GM23338 (cell line): ENCODE results near the gene ELMOD2. TPM values are rescaled to one million over a fixed set of nuclear protein-coding genes. Genes with fewer than 3 reads are reported as not detected.
A peak's percentile ranks its signal among the peaks of the same experiment; 100 is the strongest.

ENCODE experiments used
- ATAC-seq: fragments of 200-7000 bp; cut with Tn5 transposase; 3 replicates; pipeline ENCODE4 v1.9.1; 2020
- DNase-seq: peaks from one replicate; pipeline ENCODE4 v3.0.0-alpha.2; 2015; ENCODE audit warnings: low spot score
- H2AFZ ChIP-seq: fragments of 200-600 bp; sonication (generic); 2 replicates; pipeline ENCODE4 v1.8.0; 2016; ENCODE audit warnings: antibody characterized with exemption, mild to moderate bottlenecking, moderate library complexity
- H3F3A ChIP-seq: fragments of 200-600 bp; sonication (generic); replicated peaks from 2 replicates; pipeline ENCODE4 v1.8.0; 2017; ENCODE audit warnings: antibody characterized with exemption, mixed run types, low read depth
- H3K27ac ChIP-seq: fragments of 200-600 bp; sonication (generic); 2 replicates; pipeline ENCODE4 v1.6.1; 2016; ENCODE audit warnings: low read depth
- H3K27me3 ChIP-seq: fragments of 200-600 bp; sonication (generic); 2 replicates; pipeline ENCODE4 v1.8.0; 2016; ENCODE audit warnings: mild to moderate bottlenecking, mixed run types, moderate library complexity; ENCODE audit not compliant: insufficient read depth
- H3K36me3 ChIP-seq: fragments of 200-600 bp; sonication (generic); 2 replicates; pipeline ENCODE4 v1.8.0; 2016; ENCODE audit warnings: mild to moderate bottlenecking; ENCODE audit not compliant: insufficient read depth
- H3K4me1 ChIP-seq: fragments of 200-600 bp; sonication (generic); 2 replicates; pipeline ENCODE4 v1.8.0; 2016; ENCODE audit warnings: mild to moderate bottlenecking, moderate library complexity; ENCODE audit not compliant: insufficient read depth
- H3K4me2 ChIP-seq: fragments of 200-600 bp; sonication (generic); 2 replicates; pipeline ENCODE4 v1.7.1; 2017; ENCODE audit warnings: mixed run types
- H3K4me3 ChIP-seq: fragments of 200-600 bp; sonication (generic); 2 replicates; pipeline ENCODE4 v1.6.1; 2016; ENCODE audit warnings: mixed run types
- H3K79me2 ChIP-seq: fragments of 200-600 bp; sonication (generic); replicated peaks from 2 replicates; pipeline ENCODE4 v1.8.0; 2017; ENCODE audit warnings: mild to moderate bottlenecking; ENCODE audit not compliant: insufficient read depth
- H3K9me2 ChIP-seq: fragments of 200-600 bp; sonication (generic); 2 replicates; pipeline ENCODE4 v1.8.0; 2017; ENCODE audit not compliant: insufficient read depth
- H4K20me1 ChIP-seq: fragments of 200-600 bp; sonication (generic); replicated peaks from 2 replicates; pipeline ENCODE4 v1.8.0; 2017; ENCODE audit warnings: mild to moderate bottlenecking; ENCODE audit not compliant: insufficient read depth
- H3K27ac Mint-ChIP-seq: 2 replicates; pipeline ENCODE4 v1.8.0; 2020; ENCODE audit warnings: inconsistent platforms, mild to moderate bottlenecking, moderate library complexity, mixed read lengths
- H3K27me3 Mint-ChIP-seq: 3 replicates; pipeline ENCODE4 v1.8.0; 2022; ENCODE audit warnings: low read depth, mild to moderate bottlenecking, moderate library complexity, mixed read lengths, inconsistent platforms; ENCODE audit not compliant: insufficient read depth, poor library complexity
- H3K36me3 Mint-ChIP-seq: 3 replicates; pipeline ENCODE4 v1.8.0; 2021; ENCODE audit warnings: low read depth, mild to moderate bottlenecking, inconsistent platforms, moderate library complexity, mixed read lengths
- H3K4me1 Mint-ChIP-seq: 3 replicates; pipeline ENCODE4 v1.8.0; 2020; ENCODE audit warnings: mild to moderate bottlenecking, inconsistent platforms, mixed read lengths
- H3K4me3 Mint-ChIP-seq: 3 replicates; pipeline ENCODE4 v1.8.0; 2021; ENCODE audit warnings: moderate library complexity, mild to moderate bottlenecking, inconsistent platforms, mixed read lengths
- H3K9me3 Mint-ChIP-seq: 3 replicates; pipeline ENCODE4 v1.8.0; 2020; ENCODE audit warnings: moderate library complexity, mild to moderate bottlenecking, inconsistent platforms, mixed read lengths
- CREB1 ChIP-seq: fragments of 250-450 bp; sonication (Bioruptor Pico); IDR thresholded peaks from 2 replicates; pipeline ENCODE4 v1.5.0; 2020; ENCODE audit warnings: low read depth, mild to moderate bottlenecking, moderate library complexity
- EZH2 ChIP-seq: fragments of 200-600 bp; sonication (generic); IDR thresholded peaks from one replicate; pipeline ENCODE4 v1.8.0; 2017; ENCODE audit warnings: antibody characterized with exemption, mild to moderate bottlenecking, low read depth; ENCODE audit not compliant: unreplicated experiment
- EZH2phosphoT487 ChIP-seq: fragments of 200-600 bp; sonication (generic); IDR thresholded peaks from one replicate; pipeline ENCODE4 v1.8.1; 2018; ENCODE audit warnings: antibody characterized with exemption; ENCODE audit not compliant: unreplicated experiment
- JUNB ChIP-seq: IDR thresholded peaks from one replicate; pipeline ENCODE4 v1.6.1; 2016; ENCODE audit warnings: antibody characterized with exemption; ENCODE audit not compliant: unreplicated experiment
- NANOG ChIP-seq: IDR thresholded peaks from 2 replicates; pipeline ENCODE4 v1.6.1; 2016; ENCODE audit warnings: antibody characterized with exemption, borderline replicate concordance
- POLR2AphosphoS5 ChIP-seq: IDR thresholded peaks from 2 replicates; pipeline ENCODE4 v1.6.1; 2016; ENCODE audit warnings: antibody characterized with exemption, low read depth
- STAT1 ChIP-seq: IDR thresholded peaks from one replicate; pipeline ENCODE4 v1.6.1; 2016; ENCODE audit warnings: antibody characterized with exemption; ENCODE audit not compliant: unreplicated experiment
- ZNF114 ChIP-seq: fragments of 250-450 bp; sonication (Bioruptor Pico); IDR thresholded peaks from 2 replicates; pipeline ENCODE4 v1.5.0; 2020; ENCODE audit warnings: mild to moderate bottlenecking, moderate library complexity
- long read RNA-seq: library from polyadenylated mRNA; unstranded; transcript quantifications from one replicate; pipeline ENCODE4 v2.0.0, GENCODE V29; 2020; ENCODE audit not compliant: unreplicated experiment
- polyA plus RNA-seq: library from polyadenylated mRNA; unstranded; fragments of >200 nt; fragmentation: Nextera tagmentation; extraction: Ambion mirVana; gene quantifications from 2 replicates; pipeline ENCODE4 v1.2.1, GENCODE V29; 2016
- total RNA-seq: library from RNA; depleted of rRNA; stranded (reverse); fragments of >200 nt; shearing (Covaris generic); gene quantifications from 2 replicates; pipeline ENCODE4 v1.2.3, GENCODE V29; 2014; rRNA removed
- TF ChIP-seq, protein P1 (sequence below): IDR thresholded peaks from one replicate; pipeline ENCODE4 v1.6.1; 2018; ENCODE audit warnings: antibody characterized with exemption; ENCODE audit not compliant: unreplicated experiment
- TF ChIP-seq, protein P2 (sequence below): fragments of 250-450 bp; sonication (Bioruptor Pico); IDR thresholded peaks from 2 replicates; pipeline ENCODE4 v1.5.0; 2020; ENCODE audit warnings: mild to moderate bottlenecking, moderate library complexity
- TF ChIP-seq, protein P3 (sequence below), 2 experiments: fragments of 200-600 bp in 1 of 2; sonication (generic) in 1 of 2; conservative IDR thresholded peaks; 2 replicates each; pipeline versions ENCODE4 v1.5.1 to v1.6.1; 2016 to 2017; ENCODE audit warnings: antibody characterized with exemption in 2 of 2, low read depth in 2 of 2, mild to moderate bottlenecking in 2 of 2, moderate library complexity in 1 of 2

Gene ELMOD2, protein sequence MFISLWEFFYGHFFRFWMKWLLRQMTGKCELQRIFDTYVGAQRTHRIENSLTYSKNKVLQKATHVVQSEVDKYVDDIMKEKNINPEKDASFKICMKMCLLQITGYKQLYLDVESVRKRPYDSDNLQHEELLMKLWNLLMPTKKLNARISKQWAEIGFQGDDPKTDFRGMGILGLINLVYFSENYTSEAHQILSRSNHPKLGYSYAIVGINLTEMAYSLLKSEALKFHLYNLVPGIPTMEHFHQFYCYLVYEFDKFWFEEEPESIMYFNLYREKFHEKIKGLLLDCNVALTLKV
- 22.7 and 28.9 TPM in 2 replicates for total RNA-seq
- 11.9 and 17.9 TPM in 2 replicates for polyA plus RNA-seq
- long read RNA-seq, full-length matches to known transcripts = 3 of 3 reads
- long read RNA-seq, partial matches to known transcripts = 0 of 3 reads
- long read RNA-seq, other reads (novel, unspliced or antisense) = 0 of 3 reads

DNA sequence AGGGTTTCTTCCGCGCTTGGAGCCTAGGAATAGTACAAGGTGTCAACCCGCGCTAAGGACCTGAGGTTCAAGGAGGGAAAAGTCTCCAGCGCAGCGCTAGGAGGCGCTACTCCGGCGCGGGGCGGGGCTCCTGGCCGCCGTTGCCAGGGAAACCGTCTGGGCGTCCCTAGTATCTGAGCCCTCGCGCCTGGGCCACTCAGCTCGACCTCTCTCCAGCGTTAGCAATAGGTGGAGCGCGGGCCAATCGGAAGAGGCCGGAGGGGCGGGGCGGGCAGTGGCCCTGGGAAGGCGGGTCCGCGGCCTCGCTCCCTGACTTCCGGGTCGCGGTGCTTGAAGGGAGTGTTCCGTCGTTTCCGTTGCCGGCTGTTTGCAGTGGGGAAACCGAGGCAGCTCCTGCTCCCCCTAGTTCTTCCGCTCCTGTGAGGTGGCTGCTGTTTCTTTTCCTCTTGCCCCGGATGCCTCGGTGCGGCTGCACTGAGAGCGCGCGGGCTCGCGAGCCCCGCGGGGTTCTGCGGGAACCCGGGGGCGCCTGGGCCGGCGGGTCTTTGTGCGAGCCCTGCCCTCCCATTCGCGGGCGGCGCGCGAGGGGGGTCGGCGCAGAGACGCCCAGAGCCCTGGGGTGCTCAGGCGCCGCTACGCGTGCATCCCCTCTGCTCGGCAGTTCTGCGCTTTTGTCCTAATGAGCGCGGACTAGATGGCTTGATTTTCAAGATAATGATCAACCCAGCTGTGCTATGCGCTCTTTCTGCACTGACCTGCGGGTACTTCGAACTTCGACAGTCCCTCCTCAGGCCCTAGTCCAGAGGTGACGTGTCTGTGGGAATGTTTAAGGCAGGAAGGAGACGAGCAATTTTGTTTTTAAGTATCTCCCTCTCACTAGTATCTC lies at the start of gene ELMOD2:
Gene ELMOD2, plus strand, starts transcription at position 312 of the 886 bp plus-strand sequence. CDS start 1,261 bp downstream, outside the sequence.
- Mint-ChIP-seq H3K27me3 (peaks cover 6% of the 10 kb centered on the region), H3K27ac (peak within 1 kb of the TSS; percentile 94), H3K4me1 (peaks cover 8% of the 10 kb centered on the region; the same call in 2 of the 3 replicates), H3K4me3 (peak within 1 kb of the TSS; percentile 85), H3K36me3 (peaks cover 15% of the 10 kb centered on the region; the same call in 2 of the 3 replicates), H3K9me3 (no peaks in the 10 kb centered on the region)
- Histone ChIP-seq H3F3A (no peaks in the 10 kb centered on the region), H3K27ac (peak within 1 kb of the TSS; percentile 41; the same call in 1 of the 2 replicates), H3K4me1 (no peaks in the 10 kb centered on the region), H3K36me3 (no peaks in the 10 kb centered on the region), H3K9me2 (no peaks in the 10 kb centered on the region), H3K4me2 (peak within 1 kb of the TSS; percentile 79), H3K79me2 (peaks cover 12% of the 10 kb centered on the region), H3K27me3 (peaks cover 16% of the 10 kb centered on the region), H2AFZ (peak within 1 kb of the TSS; percentile 49), H4K20me1 (no peaks in the 10 kb centered on the region), H3K4me3 (peak within 1 kb of the TSS; percentile 66)
- DNase-seq = peak; percentile 100
- ATAC-seq = peak; percentile 100
- TF ChIP-seq, protein P1, sequence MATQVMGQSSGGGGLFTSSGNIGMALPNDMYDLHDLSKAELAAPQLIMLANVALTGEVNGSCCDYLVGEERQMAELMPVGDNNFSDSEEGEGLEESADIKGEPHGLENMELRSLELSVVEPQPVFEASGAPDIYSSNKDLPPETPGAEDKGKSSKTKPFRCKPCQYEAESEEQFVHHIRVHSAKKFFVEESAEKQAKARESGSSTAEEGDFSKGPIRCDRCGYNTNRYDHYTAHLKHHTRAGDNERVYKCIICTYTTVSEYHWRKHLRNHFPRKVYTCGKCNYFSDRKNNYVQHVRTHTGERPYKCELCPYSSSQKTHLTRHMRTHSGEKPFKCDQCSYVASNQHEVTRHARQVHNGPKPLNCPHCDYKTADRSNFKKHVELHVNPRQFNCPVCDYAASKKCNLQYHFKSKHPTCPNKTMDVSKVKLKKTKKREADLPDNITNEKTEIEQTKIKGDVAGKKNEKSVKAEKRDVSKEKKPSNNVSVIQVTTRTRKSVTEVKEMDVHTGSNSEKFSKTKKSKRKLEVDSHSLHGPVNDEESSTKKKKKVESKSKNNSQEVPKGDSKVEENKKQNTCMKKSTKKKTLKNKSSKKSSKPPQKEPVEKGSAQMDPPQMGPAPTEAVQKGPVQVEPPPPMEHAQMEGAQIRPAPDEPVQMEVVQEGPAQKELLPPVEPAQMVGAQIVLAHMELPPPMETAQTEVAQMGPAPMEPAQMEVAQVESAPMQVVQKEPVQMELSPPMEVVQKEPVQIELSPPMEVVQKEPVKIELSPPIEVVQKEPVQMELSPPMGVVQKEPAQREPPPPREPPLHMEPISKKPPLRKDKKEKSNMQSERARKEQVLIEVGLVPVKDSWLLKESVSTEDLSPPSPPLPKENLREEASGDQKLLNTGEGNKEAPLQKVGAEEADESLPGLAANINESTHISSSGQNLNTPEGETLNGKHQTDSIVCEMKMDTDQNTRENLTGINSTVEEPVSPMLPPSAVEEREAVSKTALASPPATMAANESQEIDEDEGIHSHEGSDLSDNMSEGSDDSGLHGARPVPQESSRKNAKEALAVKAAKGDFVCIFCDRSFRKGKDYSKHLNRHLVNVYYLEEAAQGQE = no peak
- TF ChIP-seq POLR2AphosphoS5 = peak; percentile 90
- no peak for TF ChIP-seq JUNB
- TF ChIP-seq STAT1 = no peak
- TF ChIP-seq, protein P2, sequence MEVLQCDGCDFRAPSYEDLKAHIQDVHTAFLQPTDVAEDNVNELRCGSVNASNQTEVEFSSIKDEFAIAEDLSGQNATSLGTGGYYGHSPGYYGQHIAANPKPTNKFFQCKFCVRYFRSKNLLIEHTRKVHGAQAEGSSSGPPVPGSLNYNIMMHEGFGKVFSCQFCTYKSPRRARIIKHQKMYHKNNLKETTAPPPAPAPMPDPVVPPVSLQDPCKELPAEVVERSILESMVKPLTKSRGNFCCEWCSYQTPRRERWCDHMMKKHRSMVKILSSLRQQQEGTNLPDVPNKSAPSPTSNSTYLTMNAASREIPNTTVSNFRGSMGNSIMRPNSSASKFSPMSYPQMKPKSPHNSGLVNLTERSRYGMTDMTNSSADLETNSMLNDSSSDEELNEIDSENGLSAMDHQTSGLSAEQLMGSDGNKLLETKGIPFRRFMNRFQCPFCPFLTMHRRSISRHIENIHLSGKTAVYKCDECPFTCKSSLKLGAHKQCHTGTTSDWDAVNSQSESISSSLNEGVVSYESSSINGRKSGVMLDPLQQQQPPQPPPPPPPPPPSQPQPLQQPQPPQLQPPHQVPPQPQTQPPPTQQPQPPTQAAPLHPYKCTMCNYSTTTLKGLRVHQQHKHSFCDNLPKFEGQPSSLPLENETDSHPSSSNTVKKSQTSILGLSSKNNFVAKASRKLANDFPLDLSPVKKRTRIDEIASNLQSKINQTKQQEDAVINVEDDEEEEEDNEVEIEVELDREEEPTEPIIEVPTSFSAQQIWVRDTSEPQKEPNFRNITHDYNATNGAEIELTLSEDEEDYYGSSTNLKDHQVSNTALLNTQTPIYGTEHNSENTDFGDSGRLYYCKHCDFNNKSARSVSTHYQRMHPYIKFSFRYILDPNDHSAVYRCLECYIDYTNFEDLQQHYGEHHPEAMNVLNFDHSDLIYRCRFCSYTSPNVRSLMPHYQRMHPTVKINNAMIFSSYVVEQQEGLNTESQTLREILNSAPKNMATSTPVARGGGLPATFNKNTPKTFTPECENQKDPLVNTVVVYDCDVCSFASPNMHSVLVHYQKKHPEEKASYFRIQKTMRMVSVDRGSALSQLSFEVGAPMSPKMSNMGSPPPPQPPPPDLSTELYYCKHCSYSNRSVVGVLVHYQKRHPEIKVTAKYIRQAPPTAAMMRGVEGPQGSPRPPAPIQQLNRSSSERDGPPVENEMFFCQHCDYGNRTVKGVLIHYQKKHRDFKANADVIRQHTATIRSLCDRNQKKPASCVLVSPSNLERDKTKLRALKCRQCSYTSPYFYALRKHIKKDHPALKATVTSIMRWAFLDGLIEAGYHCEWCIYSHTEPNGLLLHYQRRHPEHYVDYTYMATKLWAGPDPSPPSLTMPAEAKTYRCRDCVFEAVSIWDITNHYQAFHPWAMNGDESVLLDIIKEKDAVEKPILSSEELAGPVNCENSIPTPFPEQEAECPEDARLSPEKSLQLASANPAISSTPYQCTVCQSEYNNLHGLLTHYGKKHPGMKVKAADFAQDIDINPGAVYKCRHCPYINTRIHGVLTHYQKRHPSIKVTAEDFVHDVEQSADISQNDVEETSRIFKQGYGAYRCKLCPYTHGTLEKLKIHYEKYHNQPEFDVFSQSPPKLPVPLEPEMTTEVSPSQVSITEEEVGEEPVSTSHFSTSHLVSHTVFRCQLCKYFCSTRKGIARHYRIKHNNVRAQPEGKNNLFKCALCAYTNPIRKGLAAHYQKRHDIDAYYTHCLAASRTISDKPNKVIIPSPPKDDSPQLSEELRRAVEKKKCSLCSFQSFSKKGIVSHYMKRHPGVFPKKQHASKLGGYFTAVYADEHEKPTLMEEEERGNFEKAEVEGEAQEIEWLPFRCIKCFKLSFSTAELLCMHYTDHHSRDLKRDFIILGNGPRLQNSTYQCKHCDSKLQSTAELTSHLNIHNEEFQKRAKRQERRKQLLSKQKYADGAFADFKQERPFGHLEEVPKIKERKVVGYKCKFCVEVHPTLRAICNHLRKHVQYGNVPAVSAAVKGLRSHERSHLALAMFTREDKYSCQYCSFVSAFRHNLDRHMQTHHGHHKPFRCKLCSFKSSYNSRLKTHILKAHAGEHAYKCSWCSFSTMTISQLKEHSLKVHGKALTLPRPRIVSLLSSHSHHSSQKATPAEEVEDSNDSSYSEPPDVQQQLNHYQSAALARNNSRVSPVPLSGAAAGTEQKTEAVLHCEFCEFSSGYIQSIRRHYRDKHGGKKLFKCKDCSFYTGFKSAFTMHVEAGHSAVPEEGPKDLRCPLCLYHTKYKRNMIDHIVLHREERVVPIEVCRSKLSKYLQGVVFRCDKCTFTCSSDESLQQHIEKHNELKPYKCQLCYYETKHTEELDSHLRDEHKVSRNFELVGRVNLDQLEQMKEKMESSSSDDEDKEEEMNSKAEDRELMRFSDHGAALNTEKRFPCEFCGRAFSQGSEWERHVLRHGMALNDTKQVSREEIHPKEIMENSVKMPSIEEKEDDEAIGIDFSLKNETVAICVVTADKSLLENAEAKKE (CRISPR knock-in tag) = no peak
- TF ChIP-seq, protein P3, sequence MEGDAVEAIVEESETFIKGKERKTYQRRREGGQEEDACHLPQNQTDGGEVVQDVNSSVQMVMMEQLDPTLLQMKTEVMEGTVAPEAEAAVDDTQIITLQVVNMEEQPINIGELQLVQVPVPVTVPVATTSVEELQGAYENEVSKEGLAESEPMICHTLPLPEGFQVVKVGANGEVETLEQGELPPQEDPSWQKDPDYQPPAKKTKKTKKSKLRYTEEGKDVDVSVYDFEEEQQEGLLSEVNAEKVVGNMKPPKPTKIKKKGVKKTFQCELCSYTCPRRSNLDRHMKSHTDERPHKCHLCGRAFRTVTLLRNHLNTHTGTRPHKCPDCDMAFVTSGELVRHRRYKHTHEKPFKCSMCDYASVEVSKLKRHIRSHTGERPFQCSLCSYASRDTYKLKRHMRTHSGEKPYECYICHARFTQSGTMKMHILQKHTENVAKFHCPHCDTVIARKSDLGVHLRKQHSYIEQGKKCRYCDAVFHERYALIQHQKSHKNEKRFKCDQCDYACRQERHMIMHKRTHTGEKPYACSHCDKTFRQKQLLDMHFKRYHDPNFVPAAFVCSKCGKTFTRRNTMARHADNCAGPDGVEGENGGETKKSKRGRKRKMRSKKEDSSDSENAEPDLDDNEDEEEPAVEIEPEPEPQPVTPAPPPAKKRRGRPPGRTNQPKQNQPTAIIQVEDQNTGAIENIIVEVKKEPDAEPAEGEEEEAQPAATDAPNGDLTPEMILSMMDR (conservative IDR thresholded peaks at IDR 0.05; ENCODE audit: low read depth in 2 of 2) = peak; percentile 79 to 89
- TF ChIP-seq EZH2 = no peak
- no peak for TF ChIP-seq EZH2phosphoT487
- TF ChIP-seq NANOG = 0 out of 2 replicates have a peak, but pooled peaks have one; percentile 6
- TF ChIP-seq CREB1 (CRISPR knock-in tag) = peak; percentile 18; the same call in 1 of the 2 replicates
- TF ChIP-seq ZNF114 (CRISPR knock-in tag) = no peak
